Thyroid gland (tissue), 4 donors: ENCODE results near the gene MVB12B. TPM values are rescaled to one million over a fixed set of nuclear protein-coding genes. Genes with fewer than 3 reads are reported as not detected.

Source experiments
- DNase-seq, 2 donors: peaks; one replicate each; pipeline ENCODE4 v3.0.0-alpha.2; 2019
- H3K27ac ChIP-seq, 3 donors: fragments of 200-600 bp; sonication (generic); 1 replicate in 2 of 3; 2 replicates in 1 of 3; pipeline ENCODE4 v1.5.1; 2016 to 2019; ENCODE audit warnings: mild to moderate bottlenecking in 1 of 3, moderate library complexity in 1 of 3
- H3K27me3 ChIP-seq: fragments of 200-600 bp; sonication (generic); one replicate; pipeline ENCODE4 v1.5.1; 2019
- H3K36me3 ChIP-seq, 2 donors: fragments of 200-600 bp; sonication (generic); one replicate each; pipeline ENCODE4 v1.5.1; 2016 to 2019
- H3K4me1 ChIP-seq, 2 donors: fragments of 200-600 bp; sonication (generic); one replicate each; pipeline ENCODE4 v1.5.1; 2017 to 2019
- H3K4me3 ChIP-seq, 3 donors: fragments of 200-600 bp; sonication (generic); replicated peaks in 1 of 3; 1 replicate in 2 of 3; 2 replicates in 1 of 3; pipeline ENCODE4 v1.5.1; 2016; ENCODE audit warnings: mild to moderate bottlenecking in 1 of 3
- H3K9me3 ChIP-seq: fragments of 200-600 bp; sonication (generic); one replicate; pipeline ENCODE4 v1.5.1; 2017
- CTCF ChIP-seq, 6 experiments: fragments of 200-600 bp in 3 of 6; fragments of 450-650 bp in 3 of 6; sonication (generic) in 3 of 6; IDR thresholded peaks; one replicate each; pipeline ENCODE4 v1.5.1; 2016 to 2019; ENCODE audit warnings: antibody characterized with exemption in 6 of 6, mild to moderate bottlenecking in 2 of 6, inconsistent platforms in 1 of 6, moderate library complexity in 1 of 6
- POLR2A ChIP-seq, 2 donors: fragments of 450-650 bp; IDR thresholded peaks; one replicate each; pipeline ENCODE4 v1.6.1; 2017; ENCODE audit warnings: antibody characterized with exemption in 2 of 2, mild to moderate bottlenecking in 2 of 2, moderate library complexity in 1 of 2
- WGBS, 2 donors: methylation state at CpG; one replicate each; pipeline ENCODE4 v1.1.5; 2017; 5-methylcytosine and 5-hydroxymethylcytosine counted together
- intact Hi-C: fragments of 100-400 bp; cut with DNase I; formaldehyde crosslinking; loops from one replicate; pipeline ENCODE4 v1.15.1; 2023
- total RNA-seq, 4 donors: library from RNA; depleted of rRNA; stranded (reverse); fragments of >200 nt; gene quantifications; one replicate each; pipeline ENCODE4 v1.2.3, GENCODE V29; 2016

Gene MVB12B
- total RNA-seq, 4 donors from 2014 or later: 13.4 to 19.3 (median 15.5) TPM

GRCh38 chr9:126532951-126533925, 206.6 kb downstream of the MVB12B start:
- Histone ChIP-seq H3K9me3 (no peaks in the 10 kb centered on the region), H3K36me3 (no peaks in the 10 kb centered on the region), H3K4me1 (no peaks in the 10 kb centered on the region), H3K27me3 (no peaks in the 10 kb centered on the region), H3K27ac (no peak overlapping the region), H3K4me3 (no peak overlapping the region)
- no peak for DNase-seq
- intact Hi-C loops: no loop called here
- TF ChIP-seq POLR2A (IDR thresholded peaks at IDR 0.05) (no peak), CTCF (IDR thresholded peaks at IDR 0.05) (no peak)
- 81 to 84% methylated on average over 21 to 24 of the region's 24 CpGs for WGBS, 2 donors

GRCh38 chr9:126533926-126534310, 207.3 kb downstream of the MVB12B start:
- no peak overlapping the region for H3K27ac ChIP-seq
- H3K9me3 ChIP-seq: no peaks in the 10 kb centered on the region
- no peaks in the 10 kb centered on the region for H3K36me3 ChIP-seq
- no peak for TF ChIP-seq POLR2A (IDR thresholded peaks at IDR 0.05)
- TF ChIP-seq CTCF (IDR thresholded peaks at IDR 0.05): no peak
- no peaks in the 10 kb centered on the region for H3K4me1 ChIP-seq
- H3K4me3 ChIP-seq: no peak overlapping the region
- no peak for DNase-seq
- no peaks in the 10 kb centered on the region for H3K27me3 ChIP-seq
- intact Hi-C loops: no loop called here
- WGBS, 2 donors: 64 to 68% methylated on average over 15 of the region's 15 CpGs

- no peak for DNase-seq
- H3K4me1 ChIP-seq: no peaks in the 10 kb centered on the region
- H3K27me3 ChIP-seq: no peaks in the 10 kb centered on the region
- no peaks in the 10 kb centered on the region for H3K9me3 ChIP-seq
- TF ChIP-seq CTCF (IDR thresholded peaks at IDR 0.05) (no peak), POLR2A (IDR thresholded peaks at IDR 0.05) (no peak)
- 29 to 39% methylated on average over 21 of the region's 23 CpGs for WGBS, 2 donors
- intact Hi-C loops: no loop called here
- H3K4me3 ChIP-seq: no peak overlapping the region
- H3K36me3 ChIP-seq: no peaks in the 10 kb centered on the region
- H3K27ac ChIP-seq: no peak overlapping the region
Measured at GRCh38 chr9:126534431-126535186, 208.0 kb downstream of the MVB12B start.

- Histone ChIP-seq H3K4me1 (no peaks in the 10 kb centered on the region), H3K9me3 (no peaks in the 10 kb centered on the region), H3K27me3 (no peaks in the 10 kb centered on the region), H3K27ac (no peak overlapping the region), H3K4me3 (no peak overlapping the region), H3K36me3 (no peaks in the 10 kb centered on the region)
- intact Hi-C loops: no loop called here
- 90 to 91% methylated on average over 7 of the region's 7 CpGs for WGBS, 2 donors
- DNase-seq: no peak
- TF ChIP-seq POLR2A (IDR thresholded peaks at IDR 0.05) (no peak), CTCF (IDR thresholded peaks at IDR 0.05) (no peak)
Measured at GRCh38 chr9:126536131-126536530, 209.5 kb downstream of the MVB12B start.
